Gastroesophageal sphincter (tissue), 3 donors: ENCODE data around the gene SETD4.

ENCODE experiments used
- CTCF ChIP-seq, 4 experiments: fragments of 200-600 bp in 2 of 4; fragments of 450-650 bp in 2 of 4; sonication (generic) in 1 of 4; IDR thresholded peaks; one replicate each; pipeline ENCODE4 v1.5.1; 2017 to 2019; ENCODE audit warnings: antibody characterized with exemption in 4 of 4, mild to moderate bottlenecking in 2 of 4, moderate library complexity in 2 of 4
- EP300 ChIP-seq: sonication (generic); formaldehyde crosslinking; IDR thresholded peaks from one replicate; pipeline ENCODE4 v1.6.1; 2017; ENCODE audit warnings: antibody characterized with exemption, mild to moderate bottlenecking
- POLR2A ChIP-seq, 2 donors: fragments of 450-650 bp; IDR thresholded peaks; one replicate each; pipeline ENCODE4 v1.6.1; 2017; ENCODE audit warnings: antibody characterized with exemption in 2 of 2, mild to moderate bottlenecking in 2 of 2, moderate library complexity in 1 of 2

GRCh38 chr21:36022427-36023091 is 37.8 kb downstream of the SETD4 start:
- TF ChIP-seq CTCF (IDR thresholded peaks at IDR 0.05) (no peak), EP300 (no peak), POLR2A (IDR thresholded peaks at IDR 0.05) (no peak)
